ENCODE measurements around the gene BCR. TPM values are rescaled to one million over a fixed set of nuclear protein-coding genes. Genes with fewer than 3 reads are reported as not detected.

The BCR gene
- total and polyA plus RNA-seq, 2 donors = 17.9 to 22.8 TPM

- Histone ChIP-seq H3K4me1 (ENCODE audit: control insufficient read depth in 2 of 2, insufficient read depth in 2 of 2, low read length in 2 of 2) (peaks cover 27 to 56% of the 10 kb centered on the region in 2 donors), H3K27ac (ENCODE audit: low read depth in 1 of 2, low read length in 1 of 2) (no peak overlapping the region), H3K36me3 (ENCODE audit: control insufficient read depth in 2 of 2, insufficient read depth in 2 of 2, low read length in 1 of 2) (peaks cover 0 to 7% of the 10 kb centered on the region in 2 donors), H3K9me3 (ENCODE audit: control insufficient read depth in 2 of 2, insufficient read depth in 1 of 2, low read length in 1 of 2) (peaks cover 2 to 3% of the 10 kb centered on the region in 2 donors), H3K27me3 (ENCODE audit: control insufficient read depth in 2 of 2, insufficient read depth in 1 of 2, low read length in 1 of 2) (no peaks in the 10 kb centered on the region), H3K4me3 (ENCODE audit: low read length in 2 of 2) (no peak overlapping the region)
- no peak for DNase-seq (ENCODE audit: low read depth in 6 of 9, low spot score in 9 of 9)
- WGBS = 94% methylated on average over 9 of the region's 9 CpGs
Measured at GRCh38 chr22:23238707-23239106, 58.4 kb downstream of the BCR start.

GRCh38 chr22:23239429-23239828, 59.1 kb downstream of the BCR start:
- peaks cover 27 to 63% of the 10 kb centered on the region in 2 donors for H3K4me1 ChIP-seq (ENCODE audit: control insufficient read depth in 2 of 2, insufficient read depth in 2 of 2, low read length in 2 of 2)
- no peaks in the 10 kb centered on the region for H3K27me3 ChIP-seq (ENCODE audit: control insufficient read depth in 2 of 2, insufficient read depth in 1 of 2, low read length in 1 of 2)
- H3K27ac ChIP-seq (ENCODE audit: low read depth in 1 of 2, low read length in 1 of 2) = no peak overlapping the region
- WGBS = over 99% methylated on average over 2 of the region's 2 CpGs
- peaks cover 2 to 3% of the 10 kb centered on the region in 2 donors for H3K9me3 ChIP-seq (ENCODE audit: control insufficient read depth in 2 of 2, insufficient read depth in 1 of 2, low read length in 1 of 2)
- no peak for DNase-seq (ENCODE audit: low read depth in 6 of 9, low spot score in 9 of 9)
- H3K36me3 ChIP-seq (ENCODE audit: control insufficient read depth in 2 of 2, insufficient read depth in 2 of 2, low read length in 1 of 2) = peaks cover 0 to 7% of the 10 kb centered on the region in 2 donors
- no peak overlapping the region for H3K4me3 ChIP-seq (ENCODE audit: low read length in 2 of 2)

DNA sequence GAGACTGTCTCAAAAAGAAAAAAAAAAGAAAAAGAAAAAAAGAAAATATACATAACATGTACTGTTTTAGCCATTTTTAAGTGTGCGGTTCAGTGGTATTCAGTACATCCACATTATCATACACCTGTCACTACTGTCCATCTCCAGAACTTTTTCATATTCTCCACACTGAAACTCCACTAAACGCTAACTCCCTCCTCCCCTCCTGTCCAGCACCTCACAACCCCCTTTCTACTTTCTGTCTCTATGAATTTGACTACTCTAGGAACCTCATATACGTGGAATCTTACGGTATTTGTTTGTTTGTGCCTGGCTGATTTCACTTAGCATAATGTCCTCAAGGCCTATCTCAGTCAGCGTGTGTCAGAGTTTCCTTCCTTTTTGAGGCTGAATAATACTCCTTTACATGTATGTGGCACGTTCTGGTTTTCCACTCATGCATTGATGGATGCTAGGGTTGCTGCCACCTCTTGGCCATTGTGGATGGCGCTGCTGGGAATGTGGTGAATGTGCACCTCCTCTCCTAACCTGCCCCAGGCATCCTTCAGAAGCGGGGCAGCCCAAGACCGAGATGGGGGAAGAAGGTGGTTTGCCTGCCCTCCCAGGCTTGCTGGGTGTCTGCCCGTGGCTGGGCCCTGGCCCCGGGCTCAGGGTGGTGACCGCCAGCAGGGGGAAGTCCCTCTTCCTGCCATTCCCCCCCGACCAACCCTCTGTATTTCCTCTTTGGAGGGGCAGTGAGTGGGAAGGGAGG, 60.5 kb downstream of the BCR start:
- DNase-seq (ENCODE audit: low read depth in 6 of 9, low spot score in 9 of 9) = peak in 1 of 9 donors; percentile 41
- H3K4me1 ChIP-seq (ENCODE audit: control insufficient read depth in 2 of 2, insufficient read depth in 2 of 2, low read length in 2 of 2) = peaks cover 27 to 77% of the 10 kb centered on the region in 2 donors
- no peak overlapping the region for H3K4me3 ChIP-seq (ENCODE audit: low read length in 2 of 2)
- peaks cover 0 to 7% of the 10 kb centered on the region in 2 donors for H3K36me3 ChIP-seq (ENCODE audit: control insufficient read depth in 2 of 2, insufficient read depth in 2 of 2, low read length in 1 of 2)
- peaks cover 2 to 3% of the 10 kb centered on the region in 2 donors for H3K9me3 ChIP-seq (ENCODE audit: control insufficient read depth in 2 of 2, insufficient read depth in 1 of 2, low read length in 1 of 2)
- no peaks in the 10 kb centered on the region for H3K27me3 ChIP-seq (ENCODE audit: control insufficient read depth in 2 of 2, insufficient read depth in 1 of 2, low read length in 1 of 2)
- 48% methylated on average over 13 of the region's 13 CpGs for WGBS
- no peak overlapping the region for H3K27ac ChIP-seq (ENCODE audit: low read depth in 1 of 2, low read length in 1 of 2)

DNA sequence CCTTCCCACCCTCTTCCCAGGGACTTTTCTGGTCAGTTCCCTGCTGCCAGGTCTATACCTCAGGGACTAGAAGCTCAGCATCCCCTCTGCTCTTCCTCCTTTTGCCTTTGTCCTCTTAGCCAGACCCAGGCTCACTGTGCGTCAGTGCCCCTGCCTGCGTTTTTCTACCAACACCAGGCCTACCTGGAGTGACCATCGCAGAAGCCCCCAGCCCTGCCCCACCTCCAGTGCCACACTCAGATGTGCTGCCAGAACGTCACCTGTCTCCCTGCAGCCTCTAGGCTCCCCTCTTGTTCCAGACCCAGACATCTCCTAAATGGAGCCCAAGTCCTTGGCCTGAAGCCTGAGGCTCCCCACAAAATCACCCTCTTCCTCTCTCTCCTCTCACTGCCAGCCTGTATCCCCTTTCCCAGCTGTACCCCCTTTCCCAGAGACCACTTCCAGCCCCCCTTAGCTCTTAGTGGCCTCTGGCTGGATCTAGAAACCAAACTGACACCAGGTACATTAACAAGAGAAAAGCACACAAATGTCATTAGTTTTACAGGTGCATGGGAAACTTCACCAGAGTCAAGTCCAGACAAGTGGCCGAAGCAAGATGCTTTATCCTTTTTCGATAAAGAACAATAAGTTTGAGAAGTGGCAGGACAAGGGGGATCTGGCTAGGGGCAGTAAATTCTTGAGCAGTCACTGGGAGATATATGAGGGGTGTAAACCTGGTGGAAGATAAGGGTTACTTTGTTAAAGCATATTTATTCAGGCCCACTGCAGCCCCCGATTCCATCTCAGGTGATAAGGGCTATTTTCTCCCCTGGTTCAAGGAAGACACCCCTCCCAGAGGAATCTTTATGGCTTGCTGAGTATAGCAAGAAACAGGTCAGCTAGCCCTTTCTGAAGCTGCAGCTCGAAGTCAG, 61.5 kb downstream of the BCR start:
- WGBS = 88% methylated on average over 8 of the region's 8 CpGs
- Histone ChIP-seq H3K9me3 (ENCODE audit: control insufficient read depth in 2 of 2, insufficient read depth in 1 of 2, low read length in 1 of 2) (peaks cover 2 to 3% of the 10 kb centered on the region in 2 donors), H3K27ac (ENCODE audit: low read depth in 1 of 2, low read length in 1 of 2) (peak overlapping the region in 1 of 2 donors; percentile 48), H3K27me3 (ENCODE audit: control insufficient read depth in 2 of 2, insufficient read depth in 1 of 2, low read length in 1 of 2) (no peaks in the 10 kb centered on the region), H3K4me3 (ENCODE audit: low read length in 2 of 2) (no peak overlapping the region), H3K4me1 (ENCODE audit: control insufficient read depth in 2 of 2, insufficient read depth in 2 of 2, low read length in 2 of 2) (peaks cover 25 to 73% of the 10 kb centered on the region in 2 donors), H3K36me3 (ENCODE audit: control insufficient read depth in 2 of 2, insufficient read depth in 2 of 2, low read length in 1 of 2) (peaks cover 0 to 7% of the 10 kb centered on the region in 2 donors)
- DNase-seq (ENCODE audit: low read depth in 6 of 9, low spot score in 9 of 9) = no peak

DNA sequence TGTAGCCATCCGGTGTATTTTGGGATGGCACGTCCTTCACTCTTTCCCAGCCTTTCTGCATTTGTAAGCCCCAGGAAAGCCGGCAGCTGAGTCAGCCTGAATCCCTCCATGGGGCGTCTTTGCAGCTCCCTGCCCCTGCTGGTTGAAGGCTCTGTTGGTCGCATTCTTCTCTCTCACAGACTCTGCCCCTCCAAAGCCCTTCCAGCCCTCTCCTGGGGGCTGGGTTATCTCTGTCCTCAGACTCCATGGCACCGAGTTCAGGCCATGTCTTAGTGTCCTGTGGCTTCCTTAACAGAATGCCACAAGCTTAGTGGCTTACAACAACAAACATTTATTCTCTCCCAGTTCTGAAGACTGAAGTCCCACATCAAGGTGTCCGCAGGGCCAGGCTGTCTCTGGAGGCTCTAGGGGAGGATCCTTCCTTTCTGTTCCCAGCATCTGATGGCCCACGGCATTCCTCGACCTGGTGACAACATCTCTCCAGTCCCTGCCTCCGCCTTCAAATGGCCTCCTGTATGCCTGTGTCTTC, 62.2 kb downstream of the BCR start:
- DNase-seq (ENCODE audit: low read depth in 6 of 9, low spot score in 9 of 9) = no peak
- 66% methylated on average over 10 of the region's 10 CpGs for WGBS
- Histone ChIP-seq H3K27ac (ENCODE audit: low read depth in 1 of 2, low read length in 1 of 2) (peak overlapping the region in 1 of 2 donors; percentile 48), H3K36me3 (ENCODE audit: control insufficient read depth in 2 of 2, insufficient read depth in 2 of 2, low read length in 1 of 2) (peaks cover 0 to 7% of the 10 kb centered on the region in 2 donors), H3K4me3 (ENCODE audit: low read length in 2 of 2) (no peak overlapping the region), H3K4me1 (ENCODE audit: control insufficient read depth in 2 of 2, insufficient read depth in 2 of 2, low read length in 2 of 2) (peaks cover 25 to 72% of the 10 kb centered on the region in 2 donors), H3K9me3 (ENCODE audit: control insufficient read depth in 2 of 2, insufficient read depth in 1 of 2, low read length in 1 of 2) (peaks cover 2 to 3% of the 10 kb centered on the region in 2 donors), H3K27me3 (ENCODE audit: control insufficient read depth in 2 of 2, insufficient read depth in 1 of 2, low read length in 1 of 2) (no peaks in the 10 kb centered on the region)

DNA sequence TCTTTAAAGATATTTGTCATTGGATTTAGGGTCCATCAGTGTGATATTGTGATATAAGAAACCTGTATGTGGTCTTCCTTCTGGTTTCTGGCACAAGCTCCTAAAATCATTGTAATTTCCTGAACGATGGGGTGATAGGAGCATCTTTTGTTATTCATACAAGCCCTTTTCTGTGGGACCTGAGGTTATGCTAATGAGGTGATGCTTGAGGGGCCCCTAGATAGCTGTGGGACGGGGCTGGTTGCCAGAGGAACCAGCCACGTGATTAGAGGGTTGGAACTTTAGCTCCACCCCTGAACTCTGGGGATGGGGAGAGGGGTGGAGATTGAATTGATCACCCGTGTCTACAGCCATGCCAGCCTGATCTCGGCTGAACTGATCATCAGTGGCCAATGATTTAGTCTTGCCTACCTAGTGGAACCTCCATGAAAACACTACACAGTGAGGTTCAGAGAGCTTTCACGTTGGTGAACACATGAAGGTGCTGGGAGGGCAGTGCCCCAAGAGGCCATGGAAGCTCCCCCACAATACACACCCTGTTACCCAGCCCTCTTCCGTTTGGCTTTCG, 62.8 kb downstream of the BCR start:
- peaks cover 2 to 3% of the 10 kb centered on the region in 2 donors for H3K9me3 ChIP-seq (ENCODE audit: control insufficient read depth in 2 of 2, insufficient read depth in 1 of 2, low read length in 1 of 2)
- peaks cover 0 to 7% of the 10 kb centered on the region in 2 donors for H3K36me3 ChIP-seq (ENCODE audit: control insufficient read depth in 2 of 2, insufficient read depth in 2 of 2, low read length in 1 of 2)
- peak overlapping the region; percentile 54 to 55 for H3K27ac ChIP-seq (ENCODE audit: low read depth in 1 of 2, low read length in 1 of 2)
- H3K4me3 ChIP-seq (ENCODE audit: low read length in 2 of 2) = no peak overlapping the region
- WGBS = 23% methylated on average over 8 of the region's 8 CpGs
- no peaks in the 10 kb centered on the region for H3K27me3 ChIP-seq (ENCODE audit: control insufficient read depth in 2 of 2, insufficient read depth in 1 of 2, low read length in 1 of 2)
- peaks cover 25 to 67% of the 10 kb centered on the region in 2 donors for H3K4me1 ChIP-seq (ENCODE audit: control insufficient read depth in 2 of 2, insufficient read depth in 2 of 2, low read length in 2 of 2)
- DNase-seq (ENCODE audit: low read depth in 6 of 9, low spot score in 9 of 9) = peak in 8 of 9 donors; percentile 39 to 87 (median 66)

DNA sequence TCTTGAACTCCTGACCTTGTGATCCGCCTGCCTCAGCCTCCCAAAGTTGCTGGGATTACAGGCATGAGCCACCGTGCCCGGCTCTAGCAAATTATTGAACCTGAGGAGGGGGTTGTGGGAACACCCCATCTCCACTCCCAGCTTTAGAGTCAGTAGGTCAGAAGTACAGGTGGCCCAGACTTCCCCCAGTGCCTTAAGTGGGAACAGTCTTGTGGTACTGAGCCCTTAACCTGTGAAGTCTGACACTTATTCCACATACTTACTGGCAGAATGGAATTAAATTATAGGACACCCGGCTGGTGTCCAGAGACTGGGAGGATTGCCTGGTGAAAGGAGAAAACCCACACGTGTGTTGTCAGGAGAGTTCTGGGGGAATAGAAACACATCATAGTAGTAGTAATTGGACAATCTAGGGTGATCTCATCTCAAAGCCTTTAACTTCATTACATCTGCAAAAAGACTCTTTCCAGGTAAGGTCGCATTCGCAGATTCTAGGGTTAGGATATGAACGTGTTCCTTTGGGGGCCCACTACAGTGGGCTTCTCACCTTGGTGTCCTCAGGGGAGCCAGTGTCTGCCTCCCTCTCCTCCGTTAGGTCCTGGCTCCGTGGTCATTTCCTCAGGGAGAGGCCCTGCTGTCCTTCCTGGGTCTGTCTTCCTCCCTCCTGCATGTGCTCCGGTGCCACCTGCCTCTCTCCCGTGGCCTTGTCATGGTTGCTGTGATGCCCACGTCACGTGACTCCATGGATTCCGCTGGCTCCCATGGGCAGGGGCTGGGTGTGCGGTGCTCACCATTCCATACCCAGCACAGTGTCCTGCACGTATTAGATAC, 63.8 kb downstream of the BCR start:
- H3K4me1 ChIP-seq (ENCODE audit: control insufficient read depth in 2 of 2, insufficient read depth in 2 of 2, low read length in 2 of 2) = peaks cover 25 to 70% of the 10 kb centered on the region in 2 donors
- H3K36me3 ChIP-seq (ENCODE audit: control insufficient read depth in 2 of 2, insufficient read depth in 2 of 2, low read length in 1 of 2) = peaks cover 0 to 5% of the 10 kb centered on the region in 2 donors
- H3K27ac ChIP-seq (ENCODE audit: low read depth in 1 of 2, low read length in 1 of 2) = no peak overlapping the region
- H3K4me3 ChIP-seq (ENCODE audit: low read length in 2 of 2) = no peak overlapping the region
- DNase-seq (ENCODE audit: low read depth in 6 of 9, low spot score in 9 of 9) = no peak
- 97% methylated on average over 17 of the region's 17 CpGs for WGBS
- no peaks in the 10 kb centered on the region for H3K27me3 ChIP-seq (ENCODE audit: control insufficient read depth in 2 of 2, insufficient read depth in 1 of 2, low read length in 1 of 2)
- peaks cover 2 to 3% of the 10 kb centered on the region in 2 donors for H3K9me3 ChIP-seq (ENCODE audit: control insufficient read depth in 2 of 2, insufficient read depth in 1 of 2, low read length in 1 of 2)

- H3K27ac ChIP-seq (ENCODE audit: low read depth in 1 of 2, low read length in 1 of 2) = no peak overlapping the region
- H3K9me3 ChIP-seq (ENCODE audit: control insufficient read depth in 2 of 2, insufficient read depth in 1 of 2, low read length in 1 of 2) = peaks cover 0 to 3% of the 10 kb centered on the region in 2 donors
- no peaks in the 10 kb centered on the region for H3K27me3 ChIP-seq (ENCODE audit: control insufficient read depth in 2 of 2, insufficient read depth in 1 of 2, low read length in 1 of 2)
- WGBS = 93% methylated on average over 5 of the region's 5 CpGs
- no peak overlapping the region for H3K4me3 ChIP-seq (ENCODE audit: low read length in 2 of 2)
- DNase-seq (ENCODE audit: low read depth in 6 of 9, low spot score in 9 of 9) = no peak
- H3K4me1 ChIP-seq (ENCODE audit: control insufficient read depth in 2 of 2, insufficient read depth in 2 of 2, low read length in 2 of 2) = peaks cover 26 to 75% of the 10 kb centered on the region in 2 donors
- H3K36me3 ChIP-seq (ENCODE audit: control insufficient read depth in 2 of 2, insufficient read depth in 2 of 2, low read length in 1 of 2) = no peaks in the 10 kb centered on the region
Measured at GRCh38 chr22:23244690-23245044, 64.4 kb downstream of the BCR start.
